ENCODE results near the gene BSN.

BSN gene

DNA sequence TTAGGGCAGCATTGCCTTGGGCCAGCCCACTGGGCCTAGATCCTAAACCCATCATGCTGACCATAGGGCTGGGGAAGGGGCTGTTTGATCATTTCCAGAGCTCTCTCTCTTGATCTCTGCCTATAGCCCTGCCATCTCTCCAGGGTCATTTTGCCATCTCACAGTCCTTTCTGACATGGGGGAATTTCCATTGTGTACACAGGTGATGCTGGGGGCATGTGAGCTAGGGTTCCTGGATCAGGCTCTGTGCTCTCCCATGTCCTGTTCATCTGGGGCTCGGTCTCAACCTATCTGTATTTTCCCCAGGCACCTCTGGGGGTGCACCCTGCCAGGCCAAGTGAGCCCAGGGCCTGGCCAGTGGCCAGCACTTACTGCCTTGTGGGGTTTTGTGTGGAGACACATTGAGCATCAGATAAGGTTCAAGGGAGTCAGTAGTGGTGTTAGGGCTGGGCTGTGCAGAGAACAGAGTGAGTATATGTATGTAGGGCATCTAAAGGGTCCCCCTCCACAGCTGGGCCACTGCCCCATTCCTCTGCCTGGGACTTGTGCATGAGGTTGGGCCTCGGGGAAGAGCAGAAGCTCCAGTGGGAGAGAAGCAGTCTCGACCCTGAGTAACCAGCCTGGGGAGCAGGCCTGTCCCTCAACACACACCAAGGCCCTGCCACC, 94.2 kb downstream of the BSN start:
- TF ChIP-seq CTCF (IDR thresholded peaks at IDR 0.05) = no peak

DNA sequence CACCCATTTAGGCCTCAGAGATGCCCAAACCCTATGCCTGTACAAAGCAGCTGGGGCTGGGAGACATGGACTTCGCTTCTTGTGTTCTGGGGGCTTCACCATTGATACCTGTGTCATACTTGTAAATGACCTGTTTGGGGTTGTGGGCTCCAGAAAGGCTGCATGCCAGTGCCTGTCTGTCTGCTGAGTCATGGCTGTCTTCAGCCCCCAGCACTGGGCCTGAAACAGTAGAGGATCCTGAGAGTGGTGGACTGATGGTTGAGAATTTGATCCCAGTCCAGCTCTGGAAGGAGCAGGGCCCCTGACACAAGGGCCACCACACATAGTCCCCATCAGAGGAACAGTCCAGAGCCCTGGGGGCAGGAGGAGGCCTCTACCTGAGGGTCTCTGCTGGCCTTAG, 95.3 kb downstream of the BSN start:
- no peak for TF ChIP-seq CTCF (IDR thresholded peaks at IDR 0.05)

- no peak for TF ChIP-seq CTCF (IDR thresholded peaks at IDR 0.05)
Observed at GRCh38 chr3:49650177-49650576, 95.9 kb downstream of the BSN start.

DNA sequence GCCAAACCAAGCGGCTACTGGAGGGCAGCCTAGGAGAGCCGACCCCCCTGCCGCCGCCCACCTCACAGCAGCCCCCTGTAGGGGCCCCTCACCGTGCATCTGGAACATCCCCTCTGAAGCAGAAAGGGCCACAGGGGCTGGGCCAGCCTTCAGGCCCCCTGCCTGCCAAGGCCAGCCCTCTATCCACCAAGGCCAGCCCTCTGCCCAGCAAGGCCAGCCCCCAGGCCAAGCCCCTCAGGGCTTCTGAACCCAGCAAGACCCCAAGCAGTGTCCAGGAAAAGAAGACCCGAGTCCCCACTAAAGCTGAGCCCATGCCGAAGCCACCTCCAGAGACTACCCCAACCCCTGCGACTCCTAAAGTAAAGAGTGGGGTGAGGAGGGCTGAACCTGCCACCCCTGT, 96.4 kb downstream of the BSN start:
- TF ChIP-seq CTCF (IDR thresholded peaks at IDR 0.05) = no peak

GRCh38 chr3:49652218-49652902, 98.1 kb downstream of the BSN start:
- no peak for TF ChIP-seq CTCF (IDR thresholded peaks at IDR 0.05)

DNA sequence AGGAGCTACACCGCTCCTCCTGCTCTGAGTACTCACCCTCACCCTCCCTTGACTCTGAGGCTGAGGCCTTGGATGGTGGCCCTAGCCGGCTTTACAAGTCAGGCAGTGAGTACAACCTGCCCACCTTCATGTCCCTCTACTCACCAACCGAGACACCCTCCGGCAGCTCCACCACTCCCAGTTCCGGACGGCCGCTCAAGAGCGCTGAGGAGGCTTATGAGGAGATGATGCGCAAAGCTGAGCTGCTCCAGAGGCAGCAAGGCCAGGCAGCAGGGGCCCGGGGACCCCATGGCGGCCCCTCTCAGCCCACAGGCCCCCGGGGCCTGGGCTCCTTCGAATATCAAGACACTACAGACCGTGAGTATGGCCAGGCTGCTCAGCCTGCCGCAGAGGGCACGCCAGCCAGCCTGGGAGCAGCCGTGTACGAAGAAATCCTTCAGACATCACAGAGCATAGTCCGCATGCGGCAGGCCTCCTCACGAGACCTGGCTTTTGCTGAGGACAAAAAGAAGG, 98.7 kb downstream of the BSN start:
- TF ChIP-seq CTCF (IDR thresholded peaks at IDR 0.05) = no peak

DNA sequence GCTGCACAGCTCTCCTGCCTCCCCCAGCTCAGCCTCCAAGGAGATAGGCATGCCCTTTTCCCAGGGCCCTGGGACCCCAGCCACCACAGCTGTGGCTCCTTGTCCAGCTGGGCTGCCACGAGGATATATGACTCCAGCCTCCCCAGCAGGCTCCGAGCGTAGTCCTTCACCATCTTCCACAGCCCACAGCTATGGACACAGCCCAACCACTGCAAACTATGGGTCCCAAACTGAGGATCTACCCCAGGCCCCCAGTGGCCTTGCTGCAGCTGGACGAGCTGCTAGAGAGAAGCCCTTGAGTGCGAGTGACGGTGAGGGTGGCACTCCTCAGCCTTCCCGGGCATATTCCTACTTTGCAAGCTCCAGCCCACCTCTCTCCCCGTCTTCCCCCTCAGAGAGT, 99.3 kb downstream of the BSN start:
- no peak for TF ChIP-seq CTCF (IDR thresholded peaks at IDR 0.05)
